DOHH2 (cell line): ENCODE results near the gene PMPCA.

Source experiments
- H3F3A ChIP-seq: fragments of 200-600 bp; sonication (generic), shearing (Covaris generic); 2 replicates; pipeline ENCODE4 v1.6.0; 2016; ENCODE audit warnings: antibody characterized with exemption, mild to moderate bottlenecking; ENCODE audit not compliant: control insufficient read depth, insufficient read depth
- H3K27ac ChIP-seq: fragments of 200-600 bp; sonication (generic); 2 replicates; pipeline ENCODE4 v1.5.1; 2014; ENCODE audit warnings: low read depth, mild to moderate bottlenecking, low read length, moderate library complexity
- H3K27me3 ChIP-seq: fragments of 200-600 bp; sonication (generic); 2 replicates; pipeline ENCODE4 v1.6.1; 2014; ENCODE audit warnings: mild to moderate bottlenecking, low read length, mixed read lengths; ENCODE audit not compliant: control insufficient read depth
- H3K36me3 ChIP-seq: fragments of 200-600 bp; sonication (generic); 2 replicates; pipeline ENCODE4 v1.6.1; 2014; ENCODE audit warnings: mild to moderate bottlenecking, low read length, moderate library complexity, mixed read lengths; ENCODE audit not compliant: control insufficient read depth
- H3K4me1 ChIP-seq: fragments of 200-600 bp; sonication (generic); 2 replicates; pipeline ENCODE4 v1.6.1; 2014; ENCODE audit warnings: mild to moderate bottlenecking, low read length, mixed read lengths; ENCODE audit not compliant: control insufficient read depth
- H3K4me2 ChIP-seq: fragments of 200-600 bp; sonication (generic); 2 replicates; pipeline ENCODE4 v1.6.0; 2014; ENCODE audit warnings: mild to moderate bottlenecking, low read length, moderate library complexity
- H3K4me3 ChIP-seq: fragments of 200-600 bp; sonication (generic); 2 replicates; pipeline ENCODE4 v1.5.1; 2014; ENCODE audit warnings: mild to moderate bottlenecking, low read length, mixed read lengths
- H3K79me2 ChIP-seq: fragments of 200-600 bp; sonication (generic); 2 replicates; pipeline ENCODE4 v1.6.1; 2014; ENCODE audit warnings: mild to moderate bottlenecking, low read length, mixed read lengths; ENCODE audit not compliant: control insufficient read depth
- H3K9me2 ChIP-seq: fragments of 200-600 bp; sonication (generic); replicated peaks from 2 replicates; pipeline ENCODE4 v1.6.1; 2014; ENCODE audit warnings: mild to moderate bottlenecking, low read length, mixed read lengths; ENCODE audit not compliant: control insufficient read depth
- H3K9me3 ChIP-seq: fragments of 200-600 bp; sonication (generic); 2 replicates; pipeline ENCODE4 v1.6.1; 2014; ENCODE audit warnings: antibody characterized with exemption, low read length, mixed read lengths; ENCODE audit not compliant: control insufficient read depth, insufficient read depth
- H4K20me1 ChIP-seq: fragments of 200-600 bp; sonication (generic); 2 replicates; pipeline ENCODE4 v1.6.0; 2014; ENCODE audit warnings: low read depth, mild to moderate bottlenecking, antibody characterized with exemption, low read length, moderate library complexity; ENCODE audit not compliant: control insufficient read depth, insufficient read depth
- CTCF ChIP-seq: fragments of 200-600 bp; sonication (generic); IDR thresholded peaks from one replicate; pipeline ENCODE4 v1.5.1; 2014; ENCODE audit warnings: antibody characterized with exemption, mild to moderate bottlenecking, low read depth, low read length; ENCODE audit not compliant: poor library complexity, severe bottlenecking
- EZH2phosphoT487 ChIP-seq: fragments of 200-600 bp; sonication (generic); IDR thresholded peaks from 2 replicates; pipeline ENCODE4 v1.6.1; 2017; ENCODE audit warnings: borderline replicate concordance, mild to moderate bottlenecking, antibody characterized with exemption, low read length, moderate library complexity, mixed read lengths

PMPCA gene

GRCh38 chr9:136438548-136439480 lies 28.4 kb downstream of the PMPCA start:
- Histone ChIP-seq H3K9me3 (no peaks in the 10 kb centered on the region), H3K4me3 (peak overlapping the region; percentile 94), H3K79me2 (peaks cover 50% of the 10 kb centered on the region), H4K20me1 (peaks cover 18% of the 10 kb centered on the region; the same call in 1 of the 2 replicates), H3K27me3 (no peaks in the 10 kb centered on the region), H3K27ac (peak overlapping the region; percentile 30), H3K4me2 (peak overlapping the region; percentile 83), H3F3A (peaks cover 9% of the 10 kb centered on the region; the same call in 1 of the 2 replicates), H3K9me2 (no peaks in the 10 kb centered on the region), H3K4me1 (peaks cover 27% of the 10 kb centered on the region), H3K36me3 (peaks cover 41% of the 10 kb centered on the region)
- no peak for TF ChIP-seq CTCF
- TF ChIP-seq EZH2phosphoT487: no peak

GRCh38 chr9:136439481-136440408 lies 29.3 kb downstream of the PMPCA start, which contains the start of gene INPP5E:
INPP5E (minus strand) TSS chr9:136439845; CDS start chr9:136439419, 426 bp downstream.
- H3K36me3 ChIP-seq: peaks cover 47% of the 10 kb centered on the region
- H3K27me3 ChIP-seq: no peaks in the 10 kb centered on the region
- H3K4me1 ChIP-seq: peaks cover 27% of the 10 kb centered on the region
- peak within 1 kb of the TSS; percentile 83 for H3K4me2 ChIP-seq
- H3F3A ChIP-seq: peaks cover 9% of the 10 kb centered on the region; the same call in 1 of the 2 replicates
- peaks cover 18% of the 10 kb centered on the region; the same call in 1 of the 2 replicates for H4K20me1 ChIP-seq
- peak within 1 kb of the TSS; percentile 30 for H3K27ac ChIP-seq
- no peaks in the 10 kb centered on the region for H3K9me3 ChIP-seq
- H3K4me3 ChIP-seq: peak within 1 kb of the TSS; percentile 94
- TF ChIP-seq EZH2phosphoT487: no peak
- no peak for TF ChIP-seq CTCF
- H3K79me2 ChIP-seq: peaks cover 48% of the 10 kb centered on the region
- no peaks in the 10 kb centered on the region for H3K9me2 ChIP-seq

- Histone ChIP-seq H3K4me1 (peaks cover 27% of the 10 kb centered on the region), H3K9me3 (no peaks in the 10 kb centered on the region), H3F3A (peaks cover 9% of the 10 kb centered on the region; the same call in 1 of the 2 replicates), H3K9me2 (no peaks in the 10 kb centered on the region), H3K4me2 (no peak overlapping the region), H3K27me3 (no peaks in the 10 kb centered on the region), H3K79me2 (peaks cover 33% of the 10 kb centered on the region), H3K36me3 (peaks cover 57% of the 10 kb centered on the region), H3K27ac (no peak overlapping the region), H4K20me1 (peaks cover 18% of the 10 kb centered on the region; the same call in 1 of the 2 replicates), H3K4me3 (no peak overlapping the region)
- TF ChIP-seq CTCF: no peak
- no peak for TF ChIP-seq EZH2phosphoT487
Measured at GRCh38 chr9:136441191-136441680, 30.8 kb downstream of the PMPCA start.
